GM19397 (cell line): ENCODE data around the gene STAMBPL1.
"Not testable (repeated sequence)": the region's sequence is repeated elsewhere in the genome, so short reads cannot be mapped to it uniquely, and the experiment has no call there.

ENCODE experiments used
- ATAC-seq: cut with Tn5 transposase; IDR thresholded peaks from one replicate; pipeline ENCODE4 v1.9.1; 2021; ENCODE audit warnings: mild to moderate bottlenecking, moderate library complexity; ENCODE audit not compliant: unreplicated experiment

The STAMBPL1 gene

GRCh38 chr10:88918191-88918905 is 38.3 kb downstream of the STAMBPL1 start:
- ATAC-seq, result no peak

- ATAC-seq, result no peak
Measured at GRCh38 chr10:88919041-88919440, 39.0 kb downstream of the STAMBPL1 start.

- ATAC-seq, result no peak
Measured at GRCh38 chr10:88920198-88920597, 40.2 kb downstream of the STAMBPL1 start.

GRCh38 chr10:88920986-88921593 is 41.0 kb downstream of the STAMBPL1 start:
- no peak for ATAC-seq

- ATAC-seq, result no peak
Measured at GRCh38 chr10:88922041-88922440, 42.0 kb downstream of the STAMBPL1 start.

GRCh38 chr10:88923520-88923919 is 43.5 kb downstream of the STAMBPL1 start:
- ATAC-seq, result no peak

- no peak for ATAC-seq
Measured at GRCh38 chr10:88926566-88927415, 46.7 kb downstream of the STAMBPL1 start.

- ATAC-seq, result no peak
Measured at GRCh38 chr10:88927416-88927690, 47.3 kb downstream of the STAMBPL1 start.

GRCh38 chr10:88928254-88928653 is 48.2 kb downstream of the STAMBPL1 start:
- ATAC-seq, result no peak

- no peak for ATAC-seq
Measured at GRCh38 chr10:88931548-88931947, 51.5 kb downstream of the STAMBPL1 start.

- ATAC-seq, result not testable (repeated sequence)
Measured at GRCh38 chr10:88932029-88932428, 52.0 kb downstream of the STAMBPL1 start.

- peak; percentile 49 for ATAC-seq
Measured at GRCh38 chr10:88932539-88933256, 52.7 kb downstream of the STAMBPL1 start.

- no peak for ATAC-seq
Measured at GRCh38 chr10:88933564-88933963, 53.5 kb downstream of the STAMBPL1 start.

GRCh38 chr10:88934900-88935672 is 55.0 kb downstream of the STAMBPL1 start:
- ATAC-seq, result peak; percentile 39

GRCh38 chr10:88936656-88937055 is 56.6 kb downstream of the STAMBPL1 start:
- ATAC-seq, result no peak

GRCh38 chr10:88938039-88938438 is 58.0 kb downstream of the STAMBPL1 start:
- no peak for ATAC-seq

- ATAC-seq, result no peak
Measured at GRCh38 chr10:88938938-88939337, 58.9 kb downstream of the STAMBPL1 start.

- ATAC-seq, result no peak
Measured at GRCh38 chr10:88941026-88941425, 61.0 kb downstream of the STAMBPL1 start.

- ATAC-seq, result no peak
Measured at GRCh38 chr10:88943778-88944177, 63.7 kb downstream of the STAMBPL1 start.

GRCh38 chr10:88944813-88945212 is 64.8 kb downstream of the STAMBPL1 start:
- ATAC-seq, result no peak

- ATAC-seq, result no peak
Measured at GRCh38 chr10:88946200-88946599, 66.2 kb downstream of the STAMBPL1 start.
